H54 (cell line): Measurements from ENCODE around the gene TIGD3.
"Not testable (repeated sequence)": the region's sequence is repeated elsewhere in the genome, so short reads cannot be mapped to it uniquely, and the experiment has no call there.

Source experiments
- DNase-seq: peaks from one replicate; pipeline ENCODE4 v3.0.0; 2011; ENCODE audit warnings: low spot score, mixed read lengths; ENCODE audit not compliant: insufficient read length
- FAIRE-seq: peaks from 3 replicates; lab custom pipeline; 2011; peaks lifted over from hg19 to GRCh38; lab: Jason Lieb, UNC
- POLR2A ChIP-seq: IDR thresholded peaks from 2 replicates; pipeline ENCODE4 v1.6.1; 2011; ENCODE audit warnings: low read depth, mild to moderate bottlenecking, low read length

The TIGD3 gene

GRCh38 chr11:65316227-65317024 lies 38.1 kb upstream of the TIGD3 start:
- FAIRE-seq (no peak), DNase-seq (no peak)

DNA sequence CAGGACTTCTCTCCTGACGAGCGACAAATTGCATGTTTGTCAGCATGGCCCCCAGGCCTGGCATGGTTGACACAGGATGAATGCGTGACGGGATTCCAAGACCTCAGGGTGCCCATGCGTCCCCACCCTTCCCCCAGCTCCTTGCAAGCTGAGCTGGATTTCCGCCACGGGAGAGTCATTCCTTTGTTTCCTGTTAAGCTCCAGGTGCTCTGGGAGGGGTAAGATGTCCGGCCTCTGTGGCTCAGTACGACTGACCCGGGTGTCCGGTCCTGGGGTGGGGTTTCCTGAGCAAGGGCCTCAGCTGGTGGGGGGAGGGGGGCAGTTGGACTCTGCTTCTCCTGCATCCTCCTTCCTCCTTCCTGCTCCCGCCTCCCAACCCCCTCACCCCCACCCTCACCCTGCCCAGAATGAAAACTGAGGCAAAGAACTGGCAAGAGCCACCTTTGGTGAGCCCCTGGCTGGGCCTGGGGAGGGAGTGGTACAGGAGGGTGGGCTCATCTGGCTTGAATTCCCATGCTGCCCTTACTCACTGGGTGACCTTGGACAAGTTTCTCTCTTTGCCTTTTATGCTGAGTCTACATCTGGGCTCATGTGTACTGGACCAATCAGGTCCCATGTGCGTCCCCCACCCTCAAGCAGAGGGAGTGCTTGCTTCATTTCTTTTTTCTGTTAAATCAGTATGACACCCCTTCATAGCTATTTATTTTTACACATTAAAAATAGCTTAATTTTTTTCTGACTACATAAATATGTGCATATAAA lies 37.3 kb upstream of the TIGD3 start:
- no peak for FAIRE-seq
- TF ChIP-seq POLR2A = no peak
- peak; percentile 44 for DNase-seq

More at GRCh38 chr11:65316227-65317024, 38.1 kb upstream of the TIGD3 start:
- TF ChIP-seq POLR2A = no peak

DNA sequence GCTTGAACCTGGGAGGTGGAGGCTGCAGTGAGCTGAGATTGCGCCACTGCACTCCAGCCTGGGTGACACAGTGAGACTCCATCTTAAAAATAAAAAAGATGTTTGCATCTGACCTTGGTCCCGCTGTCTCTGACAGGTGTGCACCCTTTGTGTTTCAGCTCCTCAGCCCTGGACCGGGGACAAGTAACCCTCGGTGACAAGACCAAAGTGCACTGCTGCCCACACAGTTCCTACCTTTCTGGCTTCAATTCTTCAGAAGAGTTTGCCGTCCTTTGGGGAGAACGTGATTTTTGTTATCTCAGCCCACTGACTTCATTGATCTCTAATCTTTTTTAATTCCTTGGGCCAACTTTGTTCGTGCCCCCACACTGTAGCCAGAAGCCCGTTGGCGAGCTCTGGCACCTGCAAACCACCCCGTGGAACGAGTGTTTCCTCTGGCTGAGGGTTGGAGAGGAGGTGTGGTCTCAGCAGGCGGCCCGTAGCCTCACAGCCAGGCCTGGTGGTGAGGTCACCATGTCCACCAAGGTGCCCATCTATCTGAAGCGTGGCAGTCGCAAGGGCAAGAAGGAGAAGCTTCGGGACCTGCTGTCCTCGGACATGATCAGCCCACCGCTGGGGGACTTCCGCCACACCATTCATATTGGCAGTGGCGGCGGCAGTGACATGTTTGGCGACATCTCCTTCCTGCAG lies 34.0 kb upstream of the TIGD3 start:
- TF ChIP-seq POLR2A = no peak

DNA sequence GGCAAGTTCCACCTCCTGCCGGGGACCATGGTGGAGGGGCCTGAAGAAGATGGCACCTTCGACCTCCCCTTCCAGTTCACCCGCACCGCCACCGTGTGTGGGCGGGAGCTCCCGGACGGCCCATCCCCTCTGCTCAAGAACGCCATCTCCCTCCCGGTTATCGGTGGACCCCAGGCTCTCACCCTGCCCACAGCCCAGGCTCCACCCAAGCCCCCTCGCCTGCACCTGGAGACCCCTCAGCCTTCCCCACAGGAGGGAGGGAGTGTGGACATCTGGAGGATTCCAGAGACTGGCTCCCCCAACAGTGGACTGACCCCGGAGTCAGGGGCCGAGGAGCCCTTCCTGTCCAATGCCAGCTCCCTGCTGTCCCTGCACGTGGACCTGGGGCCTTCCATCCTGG lies 33.5 kb upstream of the TIGD3 start:
- FAIRE-seq (no peak), DNase-seq (no peak)

More for the DNA sequence above, 34.0 kb upstream of the TIGD3 start:
- FAIRE-seq (no peak), DNase-seq (no peak)

DNA sequence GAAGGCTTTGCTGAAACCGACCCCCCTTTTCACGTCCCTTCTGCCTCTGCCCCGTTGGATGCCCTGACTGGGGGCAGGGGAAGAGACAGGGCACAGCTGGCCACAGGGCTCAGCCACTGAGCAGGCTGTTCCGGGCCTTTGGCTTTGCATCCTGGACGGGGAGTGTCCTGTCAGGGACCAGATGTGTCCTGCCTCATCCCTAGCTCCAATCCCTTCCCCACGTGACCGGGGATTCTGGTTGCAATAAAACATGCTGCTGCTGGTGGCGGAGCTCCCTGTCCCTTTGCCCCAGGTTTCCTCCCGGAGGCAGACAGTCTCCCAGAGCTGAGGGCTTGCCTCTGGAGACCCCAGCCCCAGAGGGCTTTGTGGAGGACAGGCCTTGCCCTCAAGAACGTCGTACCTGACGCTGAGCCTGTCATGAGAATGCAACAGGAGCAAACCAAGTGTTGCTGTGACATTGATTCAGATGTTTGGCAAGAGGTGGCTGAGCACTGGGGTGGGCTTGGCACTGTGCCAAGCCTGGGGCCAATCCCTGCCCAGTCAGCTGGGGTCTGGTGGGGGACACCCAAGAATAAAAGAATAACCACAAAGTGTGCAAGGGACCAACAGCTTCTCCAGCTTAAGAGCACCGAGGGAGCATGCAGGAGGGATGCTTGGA lies 32.6 kb upstream of the TIGD3 start:
- no peak for TF ChIP-seq POLR2A
- DNase-seq = no peak
- no peak for FAIRE-seq

More for the DNA sequence above, 33.5 kb upstream of the TIGD3 start:
- no peak for TF ChIP-seq POLR2A

DNA sequence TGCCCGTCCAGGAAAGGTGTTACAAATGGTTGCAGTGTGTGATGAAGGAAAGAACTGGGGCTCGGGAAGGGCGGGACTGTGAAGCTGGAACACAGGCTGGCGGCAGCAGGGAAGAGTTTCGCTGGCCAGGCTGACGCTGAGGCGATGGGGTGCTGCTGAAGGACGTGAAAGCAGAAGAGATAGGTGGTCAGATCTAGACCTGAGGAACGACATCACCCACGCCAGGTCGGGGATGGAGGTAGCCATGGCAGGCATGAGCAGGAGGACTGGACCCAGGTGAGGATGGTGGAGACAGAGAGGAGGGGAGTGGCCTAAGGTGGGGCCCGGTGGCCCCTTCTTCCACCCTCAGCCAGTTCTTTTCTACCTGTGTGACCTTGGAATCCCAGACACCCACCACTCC lies 30.7 kb upstream of the TIGD3 start:
- no peak for FAIRE-seq
- DNase-seq = no peak

DNA sequence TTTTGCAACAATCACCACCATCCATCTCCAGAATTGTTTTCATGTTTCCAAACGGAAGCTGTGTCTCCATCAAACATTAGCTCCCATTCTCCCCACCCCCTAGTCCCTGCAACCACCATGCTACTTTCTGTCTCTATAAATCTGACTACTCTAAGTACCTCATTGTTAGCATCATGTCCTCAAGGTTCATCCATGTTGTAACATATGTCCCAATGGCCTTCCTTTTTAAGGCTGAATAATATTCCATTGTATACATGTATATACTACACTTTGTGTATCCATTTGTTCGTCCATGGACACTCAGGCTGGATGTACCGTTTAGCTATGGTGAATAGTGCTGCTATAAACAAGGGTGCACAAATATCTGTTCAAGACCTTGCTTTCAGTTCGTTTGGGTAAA lies 29.1 kb upstream of the TIGD3 start:
- DNase-seq (no peak), FAIRE-seq (no peak)
- TF ChIP-seq POLR2A = no peak

More for the DNA sequence above, 30.7 kb upstream of the TIGD3 start:
- TF ChIP-seq POLR2A = no peak

DNA sequence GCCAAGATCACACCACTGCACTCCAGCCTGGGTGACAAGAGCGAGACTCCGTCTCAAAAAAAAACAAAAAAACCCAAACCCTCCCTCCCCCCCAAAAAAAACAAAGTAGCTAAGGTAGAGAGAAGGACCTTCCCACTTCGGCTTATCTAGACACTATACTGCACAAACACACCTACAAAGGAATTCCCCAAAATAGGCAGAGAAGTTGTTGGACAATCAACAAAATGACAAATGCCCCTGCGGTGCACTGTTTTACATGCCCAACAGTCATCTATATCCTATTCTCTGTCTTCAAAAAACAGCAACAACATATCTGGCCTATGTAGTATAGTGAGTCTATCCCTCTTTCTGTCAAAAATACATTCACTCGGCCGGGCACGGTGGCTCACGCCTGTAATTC lies 27.5 kb upstream of the TIGD3 start:
- no peak for DNase-seq
- FAIRE-seq = no peak
- no peak for TF ChIP-seq POLR2A

DNA sequence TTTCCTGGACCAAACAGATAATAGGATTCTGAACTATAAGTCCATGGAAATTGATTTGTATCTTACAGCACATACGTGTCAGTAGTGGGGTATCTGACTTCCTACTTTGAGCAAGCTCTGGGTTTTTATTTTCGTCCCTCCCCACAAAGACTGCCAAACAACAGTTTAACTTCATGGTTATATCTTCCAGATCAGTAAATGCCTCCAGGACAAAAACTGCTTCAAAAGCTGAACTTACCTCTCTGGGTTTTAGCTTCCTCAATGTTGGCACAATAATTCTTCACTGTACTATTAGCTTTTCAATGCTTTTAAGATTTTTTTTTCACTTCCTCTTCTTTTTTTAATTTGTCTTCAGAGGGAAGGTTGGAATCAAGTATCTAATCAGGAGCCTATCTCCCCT lies 25.1 kb upstream of the TIGD3 start:
- no peak for DNase-seq
- TF ChIP-seq POLR2A = no peak
- FAIRE-seq = no peak

DNA sequence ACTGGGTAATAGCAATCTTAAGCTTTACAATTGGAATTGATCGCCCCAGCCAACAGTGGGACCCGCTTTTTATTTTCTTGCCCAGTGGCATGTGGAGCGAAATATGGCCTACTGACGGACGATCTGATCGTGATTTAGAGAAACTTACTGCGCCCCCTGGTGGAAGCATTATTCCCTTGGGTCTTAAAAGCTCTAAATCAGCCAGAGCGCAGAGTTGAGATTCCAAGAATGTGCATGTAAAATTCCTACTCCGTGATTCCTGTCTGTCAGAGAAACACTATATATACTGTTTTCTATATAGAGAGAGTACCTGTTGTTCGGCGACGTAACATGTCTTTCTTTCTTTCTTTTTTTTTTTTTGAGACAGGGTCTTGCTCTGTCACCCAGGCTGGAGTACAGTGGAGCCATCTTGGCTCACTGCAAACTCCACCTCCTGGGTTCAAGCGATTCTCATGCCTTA lies 24.6 kb upstream of the TIGD3 start:
- FAIRE-seq (no peak), DNase-seq (no peak)
- TF ChIP-seq POLR2A = no peak

GRCh38 chr11:65330544-65330943 lies 24.0 kb upstream of the TIGD3 start:
- FAIRE-seq (no peak), DNase-seq (no peak)
- TF ChIP-seq POLR2A = no peak

GRCh38 chr11:65332591-65332990 lies 22.0 kb upstream of the TIGD3 start:
- not testable (repeated sequence) for FAIRE-seq, DNase-seq

DNA sequence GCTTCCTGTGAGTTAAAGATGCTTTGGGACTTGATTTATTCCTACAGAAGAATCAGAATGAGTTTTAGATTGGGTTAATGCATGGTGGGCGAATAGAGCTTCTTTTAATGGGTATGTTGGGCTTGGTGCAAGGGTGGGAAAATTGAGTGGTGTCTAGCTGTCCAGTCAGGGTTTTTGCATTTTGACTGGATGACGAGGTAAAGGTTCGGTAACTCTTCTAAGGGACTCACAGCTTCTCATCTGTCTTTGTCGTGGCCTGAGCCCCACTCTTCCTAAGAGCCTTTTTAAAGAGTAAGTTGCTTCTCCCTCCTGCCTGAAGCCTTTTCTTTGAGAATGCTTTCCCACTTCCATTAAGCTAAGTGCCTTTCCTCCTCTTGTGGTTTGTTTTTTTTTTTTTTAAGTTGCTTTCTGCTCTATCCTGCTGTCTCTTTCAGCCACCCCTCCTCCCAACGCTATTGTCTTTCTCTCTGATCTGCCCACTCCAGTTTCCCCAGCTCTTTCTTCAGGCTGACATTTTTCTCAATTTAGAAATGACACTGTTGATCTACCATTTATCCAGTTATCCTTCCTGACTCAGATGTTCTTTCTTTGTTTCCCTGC lies 19.8 kb upstream of the TIGD3 start:
- no peak for TF ChIP-seq POLR2A
- no peak for FAIRE-seq
- no peak for DNase-seq
